ENCODE results near the gene ZMYM3. TPM values are rescaled to one million over a fixed set of nuclear protein-coding genes. Genes with fewer than 3 reads are reported as not detected.
"Not testable (repeated sequence)": the region's sequence is repeated elsewhere in the genome, so short reads cannot be mapped to it uniquely, and the experiment has no call there.

ZMYM3 gene
- total RNA-seq, 2 experiments from 2014 or later, result 23.8 to 40.3 TPM

DNA sequence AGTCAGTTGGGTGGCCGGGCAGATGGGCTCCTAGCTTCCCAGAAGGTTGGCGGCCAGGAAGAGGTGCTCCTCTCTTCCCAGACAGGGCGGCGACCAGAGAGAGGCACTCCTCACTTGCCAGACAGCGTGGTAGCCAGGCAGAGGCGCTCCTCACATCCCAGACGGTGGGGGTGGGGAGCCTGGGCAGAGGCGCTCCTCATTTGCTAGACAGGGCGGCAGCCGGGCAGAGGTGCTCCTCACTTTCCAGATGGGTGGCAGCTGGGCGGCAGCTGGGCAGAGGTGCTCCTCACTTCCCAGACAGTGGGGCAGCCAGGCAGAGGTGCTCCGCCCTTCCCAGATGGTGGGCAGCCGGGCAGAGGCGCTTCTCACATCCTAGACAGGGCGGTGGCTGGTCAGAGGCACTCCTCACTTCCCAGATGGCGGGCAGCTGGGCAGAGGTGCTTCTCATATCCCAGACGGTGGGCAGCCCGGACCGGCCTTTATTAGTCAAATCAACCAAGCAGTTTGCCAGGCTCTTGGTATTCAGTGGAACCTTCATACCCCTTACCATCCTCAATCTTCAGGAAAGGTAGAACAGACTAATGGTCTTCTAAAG lies 16.0 kb upstream of the ZMYM3 start:
- no TSS peak for BruUV-seq (replicated peaks)
- no peak for DNase-seq (ENCODE audit: low spot score)

DNA sequence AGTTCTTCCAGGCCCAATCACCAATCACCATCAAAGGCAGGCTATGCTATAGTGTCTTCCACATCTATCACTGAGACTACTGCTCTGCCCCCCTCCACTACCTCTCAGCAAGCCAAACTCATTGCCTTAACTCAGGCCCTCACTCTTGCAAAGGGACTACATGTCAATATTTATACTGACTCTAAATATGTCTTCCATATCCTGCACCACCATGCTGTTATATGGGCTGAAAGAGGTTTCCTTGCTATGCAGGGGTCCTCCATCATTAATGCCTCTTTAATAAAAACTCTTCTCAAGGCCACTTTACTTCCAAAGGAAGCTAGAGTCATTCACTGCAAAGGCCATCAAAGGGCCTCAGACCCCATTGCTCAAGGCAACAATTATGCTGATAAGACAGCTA lies 14.7 kb upstream of the ZMYM3 start:
- POLR2A ChIA-PET; H3K79me2 ChIP-seq (ENCODE audit: insufficient read depth, low read depth, low read length); CTCF ChIA-PET (ENCODE audit: unreplicated experiment); H4K20me1 ChIP-seq (ENCODE audit: insufficient read depth, low read length); H3K36me3 ChIP-seq (ENCODE audit: insufficient read depth, low read length); H3K9me3 ChIP-seq (ENCODE audit: low read length); intact Hi-C loops (cut with micrococcal nuclease; ENCODE audit: unreplicated experiment); H3K27ac ChIP-seq (ENCODE audit: low read depth, low read length, poor library complexity, severe bottlenecking); H3K4me3 ChIP-seq (ENCODE audit: low read depth, low read length, poor library complexity, severe bottlenecking); H2AFZ ChIP-seq (ENCODE audit: low read length); H3K4me1 ChIP-seq (ENCODE audit: insufficient read depth, low read length, poor library complexity, severe bottlenecking); BruUV-seq (replicated peaks); DNase-seq (ENCODE audit: low spot score); H3K9me2 ChIP-seq (ENCODE audit: insufficient read depth, low read length); H3K4me2 ChIP-seq (ENCODE audit: low read length): not testable (repeated sequence)

More for the DNA sequence above, 16.0 kb upstream of the ZMYM3 start:
- Histone ChIP-seq H3K79me2 (ENCODE audit: insufficient read depth, low read depth, low read length) (no peaks in the 10 kb centered on the region), H3K27ac (ENCODE audit: low read depth, low read length, poor library complexity, severe bottlenecking) (no peak overlapping the region), H3K9me3 (ENCODE audit: low read length) (no peaks in the 10 kb centered on the region), H4K20me1 (ENCODE audit: insufficient read depth, low read length) (no peaks in the 10 kb centered on the region), H2AFZ (ENCODE audit: low read length) (no peak overlapping the region), H3K4me1 (ENCODE audit: insufficient read depth, low read length, poor library complexity, severe bottlenecking) (no peaks in the 10 kb centered on the region), H3K4me2 (ENCODE audit: low read length) (no peak overlapping the region), H3K4me3 (ENCODE audit: low read depth, low read length, poor library complexity, severe bottlenecking) (no peak overlapping the region), H3K36me3 (ENCODE audit: insufficient read depth, low read length) (no peaks in the 10 kb centered on the region), H3K9me2 (ENCODE audit: insufficient read depth, low read length) (no peaks in the 10 kb centered on the region)
- CTCF ChIA-PET (ENCODE audit: unreplicated experiment), result no interaction called here
- intact Hi-C loops (cut with micrococcal nuclease; ENCODE audit: unreplicated experiment), result no loop called here
- TF ChIP-seq EZH2phosphoT487 (IDR thresholded peaks at IDR 0.05; ENCODE audit: borderline replicate concordance, low read depth, low read length), result no peak
- TF ChIP-seq, protein P1, sequence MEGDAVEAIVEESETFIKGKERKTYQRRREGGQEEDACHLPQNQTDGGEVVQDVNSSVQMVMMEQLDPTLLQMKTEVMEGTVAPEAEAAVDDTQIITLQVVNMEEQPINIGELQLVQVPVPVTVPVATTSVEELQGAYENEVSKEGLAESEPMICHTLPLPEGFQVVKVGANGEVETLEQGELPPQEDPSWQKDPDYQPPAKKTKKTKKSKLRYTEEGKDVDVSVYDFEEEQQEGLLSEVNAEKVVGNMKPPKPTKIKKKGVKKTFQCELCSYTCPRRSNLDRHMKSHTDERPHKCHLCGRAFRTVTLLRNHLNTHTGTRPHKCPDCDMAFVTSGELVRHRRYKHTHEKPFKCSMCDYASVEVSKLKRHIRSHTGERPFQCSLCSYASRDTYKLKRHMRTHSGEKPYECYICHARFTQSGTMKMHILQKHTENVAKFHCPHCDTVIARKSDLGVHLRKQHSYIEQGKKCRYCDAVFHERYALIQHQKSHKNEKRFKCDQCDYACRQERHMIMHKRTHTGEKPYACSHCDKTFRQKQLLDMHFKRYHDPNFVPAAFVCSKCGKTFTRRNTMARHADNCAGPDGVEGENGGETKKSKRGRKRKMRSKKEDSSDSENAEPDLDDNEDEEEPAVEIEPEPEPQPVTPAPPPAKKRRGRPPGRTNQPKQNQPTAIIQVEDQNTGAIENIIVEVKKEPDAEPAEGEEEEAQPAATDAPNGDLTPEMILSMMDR (conservative IDR thresholded peaks at IDR 0.05; ENCODE audit: low read length), result no peak
- POLR2A ChIA-PET, result interaction anchor here (0.6 kb wide), 1 partner anchor 13 kb away, joined by 7 read pairs; the partner anchor contains the start of gene NONO

DNA sequence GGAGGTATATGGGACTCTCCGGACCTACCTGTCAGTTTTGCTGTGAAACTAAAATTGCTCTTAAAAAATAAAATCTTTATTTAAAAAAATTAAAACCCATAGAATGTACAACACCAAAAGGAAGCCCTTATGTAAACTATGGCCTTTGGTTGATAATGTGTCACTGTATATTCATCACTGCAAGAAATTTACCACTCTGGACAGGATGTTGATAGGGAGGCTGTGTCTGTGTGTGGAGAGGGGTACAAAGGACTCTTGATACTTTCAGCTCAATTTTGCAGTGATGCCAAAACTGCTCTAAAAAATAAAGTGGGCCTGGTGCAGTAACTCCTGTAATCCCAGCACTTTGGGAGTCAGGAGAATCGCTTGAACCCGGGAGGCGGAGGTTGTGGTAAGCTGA lies 2.9 kb upstream of the ZMYM3 start:
- no peak for DNase-seq (ENCODE audit: low spot score)
- peaks cover 8% of the 10 kb centered on the region; the same call in 1 of the 2 replicates for H3K79me2 ChIP-seq (ENCODE audit: insufficient read depth, low read depth, low read length)
- no peaks in the 10 kb centered on the region for H3K36me3 ChIP-seq (ENCODE audit: insufficient read depth, low read length)
- no peaks in the 10 kb centered on the region for H3K9me3 ChIP-seq (ENCODE audit: low read length)
- H3K27ac ChIP-seq (ENCODE audit: low read depth, low read length, poor library complexity, severe bottlenecking), result no peak overlapping the region
- no peak overlapping the region for H2AFZ ChIP-seq (ENCODE audit: low read length)
- H4K20me1 ChIP-seq (ENCODE audit: insufficient read depth, low read length), result no peaks in the 10 kb centered on the region
- H3K4me3 ChIP-seq (ENCODE audit: low read depth, low read length, poor library complexity, severe bottlenecking), result no peak overlapping the region
- no TSS peak for BruUV-seq (replicated peaks)
- no peaks in the 10 kb centered on the region for H3K9me2 ChIP-seq (ENCODE audit: insufficient read depth, low read length)
- intact Hi-C loops (cut with micrococcal nuclease; ENCODE audit: unreplicated experiment), result no loop called here
- peaks cover 19% of the 10 kb centered on the region for H3K4me1 ChIP-seq (ENCODE audit: insufficient read depth, low read length, poor library complexity, severe bottlenecking)
- TF ChIP-seq EZH2phosphoT487 (IDR thresholded peaks at IDR 0.05; ENCODE audit: borderline replicate concordance, low read depth, low read length), result no peak
- TF ChIP-seq, protein P1 (conservative IDR thresholded peaks at IDR 0.05; ENCODE audit: low read length), result no peak
- CTCF ChIA-PET (ENCODE audit: unreplicated experiment), result no interaction called here
- POLR2A ChIA-PET, result no interaction called here
- no peak overlapping the region for H3K4me2 ChIP-seq (ENCODE audit: low read length)
